ENCODE measurements around the gene ARHGEF1.

ARHGEF1 gene

GRCh38 chr19:41908724-41909464 lies 25.9 kb downstream of the ARHGEF1 start:
- DNase-seq (ENCODE audit: low spot score): no peak
- TF ChIP-seq CTCF (IDR thresholded peaks at IDR 0.05; ENCODE audit: extremely low read depth, missing control alignments): no peak

- no peak for DNase-seq (ENCODE audit: low spot score)
- no peak for TF ChIP-seq CTCF (IDR thresholded peaks at IDR 0.05; ENCODE audit: extremely low read depth, missing control alignments)
Observed at GRCh38 chr19:41909706-41910105, 26.7 kb downstream of the ARHGEF1 start.

- DNase-seq (ENCODE audit: low spot score): no peak
- TF ChIP-seq CTCF (IDR thresholded peaks at IDR 0.05; ENCODE audit: extremely low read depth, missing control alignments): no peak
Observed at GRCh38 chr19:41910240-41910991, 27.4 kb downstream of the ARHGEF1 start.

GRCh38 chr19:41910992-41911888 lies 28.3 kb downstream of the ARHGEF1 start:
- DNase-seq (ENCODE audit: low spot score): no peak

GRCh38 chr19:41911889-41912731 lies 29.1 kb downstream of the ARHGEF1 start:
- no peak for TF ChIP-seq CTCF (IDR thresholded peaks at IDR 0.05; ENCODE audit: extremely low read depth, missing control alignments)
- DNase-seq (ENCODE audit: low spot score): no peak

More at GRCh38 chr19:41910992-41911888, 28.3 kb downstream of the ARHGEF1 start:
- TF ChIP-seq CTCF (IDR thresholded peaks at IDR 0.05; ENCODE audit: extremely low read depth, missing control alignments): no peak

GRCh38 chr19:41912899-41913537 lies 30.0 kb downstream of the ARHGEF1 start:
- DNase-seq (ENCODE audit: low spot score): no peak
- no peak for TF ChIP-seq CTCF (IDR thresholded peaks at IDR 0.05; ENCODE audit: extremely low read depth, missing control alignments)
